NT2/D1 (cell line): Measurements from ENCODE around the gene CYTH3.

Experiments
- SUZ12 ChIP-seq: IDR thresholded peaks from 2 replicates; pipeline ENCODE4 v1.6.1; 2011; ENCODE audit not compliant: insufficient read length, insufficient read depth; ENCODE audit errors: extremely low read depth
- YY1 ChIP-seq: IDR thresholded peaks from 2 replicates; pipeline ENCODE4 v1.6.1; 2011; ENCODE audit not compliant: insufficient read length, insufficient read depth
- ZNF274 ChIP-seq: IDR thresholded peaks from 2 replicates; pipeline ENCODE4 v1.6.1; 2011; ENCODE audit warnings: mild to moderate bottlenecking, low read depth, low read length

DNA sequence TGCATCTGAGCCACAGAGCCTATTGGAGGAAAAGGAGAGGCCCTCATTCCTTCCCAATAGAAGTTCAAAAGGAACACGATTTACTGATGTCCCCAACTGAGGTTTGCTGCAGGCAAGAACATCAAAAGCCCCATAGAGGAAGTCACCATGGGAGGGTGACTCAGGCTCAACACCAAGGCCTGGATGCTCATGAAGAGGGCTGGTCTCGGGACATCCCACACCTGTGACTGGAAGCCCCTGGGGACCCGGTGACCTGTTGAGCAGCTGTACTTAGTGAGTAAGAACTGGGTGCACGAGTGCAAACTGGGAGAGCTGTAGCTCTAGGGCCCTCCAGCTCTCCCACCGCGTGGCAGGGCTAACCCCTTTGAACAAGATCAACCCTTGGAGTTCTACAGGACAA, 38.0 kb downstream of the CYTH3 start:
- TF ChIP-seq ZNF274 (no peak), YY1 (no peak), SUZ12 (no peak)
